HL-60 (cell line): ENCODE measurements around the gene SYCP2.

Experiments used
- CTCF ChIP-seq: IDR thresholded peaks from one replicate; pipeline ENCODE4 v1.5.1; 2011; ENCODE audit warnings: low read length, control low read depth, inconsistent platforms; ENCODE audit not compliant: insufficient read depth
- POLR2AphosphoS5 ChIP-seq: IDR thresholded peaks from 2 replicates; pipeline ENCODE4 v1.6.1; 2012; ENCODE audit warnings: low read depth

DNA sequence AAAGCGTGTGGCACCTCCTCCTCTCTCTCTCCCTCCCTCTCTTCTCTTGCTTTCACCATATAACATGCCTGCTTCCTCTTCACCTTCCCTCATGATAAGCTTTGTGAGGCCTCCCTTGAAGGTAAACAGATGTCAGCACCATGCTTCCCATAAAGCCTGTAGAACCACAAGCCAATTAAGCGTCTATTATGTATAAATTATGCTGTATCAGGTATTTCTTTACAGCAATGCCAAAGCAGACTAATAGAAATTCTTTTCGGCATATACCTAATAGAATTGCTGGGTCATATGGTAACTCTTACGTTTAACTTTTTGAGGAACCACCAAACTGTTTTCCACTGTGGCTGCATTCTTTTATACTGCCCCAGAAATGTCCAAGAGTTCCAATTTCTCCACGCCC is 75.0 kb downstream of the SYCP2 start:
- no peak for TF ChIP-seq CTCF
- TF ChIP-seq POLR2AphosphoS5 = no peak
